HG03103 (cell line): ENCODE data around the gene RAB33B.
"Not testable (repeated sequence)": the region's sequence is repeated elsewhere in the genome, so short reads cannot be mapped to it uniquely, and the experiment has no call there.

Experiments used
- ATAC-seq: cut with Tn5 transposase; IDR thresholded peaks from one replicate; pipeline ENCODE4 v1.9.1; 2021; ENCODE audit warnings: low read depth; ENCODE audit not compliant: unreplicated experiment

The RAB33B gene

DNA sequence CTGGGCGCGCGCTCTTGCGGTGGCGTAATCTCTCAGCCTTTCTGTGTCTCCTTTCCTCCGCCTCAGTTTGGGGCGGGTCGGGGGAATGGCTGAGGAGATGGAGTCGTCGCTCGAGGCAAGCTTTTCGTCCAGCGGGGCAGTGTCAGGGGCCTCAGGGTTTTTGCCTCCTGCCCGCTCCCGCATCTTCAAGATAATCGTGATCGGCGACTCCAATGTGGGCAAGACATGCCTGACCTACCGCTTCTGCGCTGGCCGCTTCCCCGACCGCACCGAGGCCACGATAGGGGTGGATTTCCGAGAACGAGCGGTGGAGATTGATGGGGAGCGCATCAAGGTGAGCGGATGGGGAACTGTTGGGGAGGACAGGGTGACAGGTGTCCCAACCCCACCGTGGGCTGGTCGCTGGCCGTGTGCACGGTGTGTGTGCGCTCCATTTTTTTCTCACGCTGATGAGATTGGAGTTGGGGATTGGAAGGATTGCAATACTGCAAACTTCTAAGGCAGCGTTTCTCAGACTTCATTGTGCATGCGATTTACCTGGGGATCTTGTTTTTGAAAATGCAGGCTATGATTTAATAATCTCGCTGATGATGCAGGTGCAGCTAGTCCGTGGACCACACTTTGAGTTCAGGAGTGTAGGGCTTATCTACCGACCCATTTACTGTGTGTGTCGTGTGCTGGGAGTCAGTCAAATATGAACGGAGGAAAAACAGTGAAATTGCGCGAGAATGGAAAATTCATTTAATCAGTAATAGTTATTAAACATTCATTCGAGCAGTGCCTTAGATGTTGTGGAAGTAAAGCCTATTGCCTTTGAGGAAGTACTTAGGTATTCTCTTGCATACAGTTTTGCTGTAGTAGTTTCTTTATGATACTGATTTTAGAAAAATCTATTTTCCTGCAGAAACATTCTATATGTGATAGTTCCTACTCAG is at the start of gene RAB33B:
Gene RAB33B (plus strand): TSS at position 11 of the 935 bp plus-strand sequence. CDS start 75 bp downstream, at position 86.
- ATAC-seq = peak; percentile 3

DNA sequence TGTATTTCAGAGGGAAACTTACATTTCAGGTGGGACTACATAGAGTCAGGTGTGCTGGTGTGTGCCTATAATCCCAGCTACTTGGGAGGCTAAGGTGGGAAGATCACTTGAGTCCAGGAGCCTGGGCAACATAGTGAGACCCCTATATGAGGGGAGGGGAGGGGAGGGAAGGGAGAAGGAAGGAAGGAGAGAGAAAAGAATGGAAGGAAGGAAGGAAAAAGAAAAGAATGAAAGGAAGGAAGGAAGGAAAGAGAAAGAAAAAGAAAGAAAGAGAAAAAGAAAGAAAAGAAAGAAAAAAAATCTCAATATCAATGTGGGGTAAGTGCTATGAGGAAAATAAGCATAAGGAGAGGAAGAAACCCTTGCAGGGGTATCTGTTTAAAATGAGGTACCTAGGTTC is 43.6 kb upstream of the RAB33B start:
- ATAC-seq = no peak

DNA sequence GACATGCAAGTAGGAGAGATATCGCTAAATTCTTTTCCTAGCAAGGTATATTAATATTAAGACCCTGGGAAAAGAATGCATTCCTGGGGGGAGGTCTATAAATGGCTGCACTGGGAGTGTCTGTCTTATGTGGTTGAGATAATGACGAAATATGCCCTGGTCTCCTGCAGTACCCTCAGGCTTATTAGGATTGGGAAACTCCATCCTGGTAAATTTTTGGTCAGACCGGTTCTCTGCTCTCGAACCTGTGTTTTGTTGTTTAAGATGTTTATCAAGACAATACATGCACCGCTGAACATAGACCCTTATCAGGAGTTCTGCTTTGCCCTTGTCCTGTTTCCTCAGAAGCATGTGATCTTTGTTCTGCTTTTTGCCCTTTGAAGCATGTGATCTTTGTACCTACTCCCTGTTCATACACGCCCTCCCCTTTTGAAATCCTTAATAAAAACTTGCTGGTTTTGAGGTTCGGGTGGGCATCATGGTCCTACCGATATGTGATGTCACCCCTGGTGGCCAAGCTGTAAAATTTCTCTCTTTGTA is 39.2 kb upstream of the RAB33B start:
- not testable (repeated sequence) for ATAC-seq

DNA sequence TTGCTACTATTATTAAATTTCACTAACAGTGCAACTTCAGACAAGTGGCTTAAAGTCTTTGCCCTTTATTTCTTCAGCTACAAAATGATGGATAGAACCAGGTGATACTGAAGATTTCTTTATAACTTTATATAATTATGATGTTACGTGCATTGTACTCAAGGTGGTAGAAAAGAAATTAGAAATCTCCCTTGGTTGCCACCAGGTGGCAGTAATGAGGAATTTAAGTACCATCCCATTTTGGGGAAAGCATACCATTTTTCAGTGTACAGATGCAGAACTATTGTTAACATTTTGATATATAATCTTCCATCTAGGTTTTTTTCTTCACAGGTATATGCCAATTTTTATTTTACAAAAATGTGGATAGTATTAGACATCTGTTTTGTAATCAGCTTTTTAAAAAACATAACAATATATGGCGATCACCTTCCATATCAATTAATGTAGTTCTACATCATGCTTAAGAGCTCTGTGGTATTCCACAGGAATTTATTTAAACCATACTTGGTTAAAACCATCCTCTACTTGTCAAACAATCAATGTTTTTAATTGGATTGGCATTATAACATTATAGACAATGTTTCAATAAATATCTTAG is 37.7 kb upstream of the RAB33B start:
- ATAC-seq = no peak

DNA sequence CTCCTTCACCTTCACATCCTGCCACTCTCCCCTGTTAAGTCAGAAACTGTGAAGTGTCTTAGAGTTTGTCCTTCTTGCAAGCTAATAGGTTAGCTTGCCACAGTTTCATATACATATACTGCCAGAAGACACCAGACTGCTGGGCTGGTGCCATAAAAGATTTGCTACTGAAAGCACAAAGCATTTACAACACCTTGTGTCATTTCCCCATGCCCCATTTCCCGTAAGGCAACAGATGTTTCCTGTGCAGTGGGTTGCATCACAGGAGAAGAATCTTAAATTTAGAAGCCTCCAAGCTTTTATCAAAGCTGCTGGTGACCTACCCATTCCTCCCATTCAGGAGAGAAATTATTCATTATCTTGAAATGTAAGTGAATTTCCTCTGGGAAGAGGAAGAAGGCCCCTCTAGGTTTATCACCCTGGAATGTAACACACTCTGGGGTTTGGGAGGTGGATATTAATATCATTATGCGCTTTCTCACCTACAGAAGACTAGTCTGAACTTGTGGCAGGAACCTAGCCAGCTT is 34.5 kb upstream of the RAB33B start:
- peak; percentile 67 for ATAC-seq

DNA sequence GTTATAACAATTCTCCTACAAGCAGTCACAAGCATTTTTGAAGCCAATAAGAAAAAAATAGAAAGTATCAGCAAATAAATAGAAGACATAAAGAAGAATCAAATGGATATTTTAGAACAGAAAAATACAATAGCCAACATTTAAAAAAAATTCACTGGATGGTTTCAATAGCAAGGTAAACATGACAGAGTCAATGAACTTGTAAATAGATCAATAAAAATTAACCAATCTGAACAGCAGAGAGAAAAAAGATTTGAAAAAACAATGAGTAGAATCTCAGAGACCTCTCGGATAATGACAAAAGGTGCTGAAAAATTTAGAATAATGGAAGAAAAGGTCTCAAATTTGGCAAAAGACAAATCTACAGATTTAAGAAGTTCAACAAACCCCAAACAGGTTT is 33.3 kb upstream of the RAB33B start:
- ATAC-seq = no peak

DNA sequence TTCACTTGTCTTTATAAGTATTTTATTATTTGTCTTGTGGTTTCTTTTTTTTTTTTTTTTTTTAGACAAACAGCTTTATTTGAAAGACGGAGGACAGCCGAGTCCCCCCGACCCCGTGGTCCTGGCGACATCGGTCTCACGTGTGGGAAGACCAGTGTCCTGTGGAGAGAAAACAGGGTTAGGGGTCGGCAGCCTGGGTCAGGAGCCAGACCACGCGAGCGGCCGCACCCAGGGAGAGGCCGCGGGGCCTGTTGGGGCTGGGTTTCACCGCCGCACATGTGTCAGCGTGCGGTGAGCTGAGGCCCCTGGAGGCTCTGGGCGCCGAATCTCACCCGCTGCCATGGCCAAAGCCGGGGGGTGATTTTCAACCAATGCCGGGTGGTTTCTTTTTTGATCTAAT is 17.8 kb upstream of the RAB33B start:
- ATAC-seq = no peak

DNA sequence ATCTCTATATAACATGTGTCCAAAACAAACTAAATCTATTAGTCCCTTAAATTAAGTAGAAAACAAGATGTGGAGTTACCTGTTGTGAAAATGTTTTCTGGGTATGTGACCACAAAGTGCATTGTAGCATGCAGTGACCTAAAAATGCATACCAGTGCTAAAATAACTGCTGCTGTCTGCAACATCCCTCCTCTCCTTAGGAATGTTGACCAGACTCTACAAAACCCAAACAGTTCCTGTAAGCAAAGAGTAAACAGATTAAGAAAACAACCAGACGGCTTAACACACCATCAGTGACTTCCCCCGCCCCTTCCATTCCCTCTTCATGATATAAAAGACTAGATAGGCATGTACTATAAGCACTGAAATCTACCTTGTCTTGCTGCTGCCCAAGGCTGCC is 15.8 kb upstream of the RAB33B start:
- ATAC-seq = no peak

DNA sequence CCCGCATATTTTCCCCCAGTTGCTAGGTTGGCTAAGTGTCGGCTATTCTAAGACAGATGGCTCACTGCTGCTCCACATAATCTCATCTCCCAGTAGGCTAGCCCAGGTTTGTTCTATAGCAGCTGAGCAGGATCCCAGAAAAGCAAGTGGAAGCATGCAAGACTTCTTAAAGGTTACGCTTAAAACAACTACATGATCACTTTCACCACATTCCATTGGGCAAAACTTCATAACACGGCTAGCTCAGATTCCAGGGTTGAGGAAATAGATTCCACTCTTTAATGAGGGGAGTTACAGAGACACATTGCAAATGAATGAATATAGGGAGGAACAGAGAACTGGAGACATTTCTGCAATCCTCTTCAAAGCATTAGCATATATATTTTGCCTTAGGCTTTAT is 12.9 kb upstream of the RAB33B start:
- no peak for ATAC-seq

DNA sequence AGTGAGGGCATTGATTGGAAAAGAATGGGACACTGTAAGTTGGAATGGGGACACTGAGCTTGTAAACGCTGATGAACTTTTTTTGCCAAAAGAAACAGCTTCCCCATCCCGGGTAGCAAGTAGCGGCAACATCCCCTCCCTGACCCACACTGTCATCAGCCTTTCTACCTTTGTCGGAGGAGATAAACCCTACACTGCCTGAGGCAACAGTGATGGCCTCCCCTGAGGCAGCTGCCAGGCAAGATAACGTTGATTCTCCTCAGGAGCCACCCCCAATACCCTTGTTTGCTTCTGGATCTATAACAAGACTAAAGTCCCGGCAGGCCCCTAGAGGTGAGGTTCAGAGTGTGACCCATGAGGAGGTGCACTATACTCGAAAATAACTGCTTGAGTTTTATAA is 10.3 kb upstream of the RAB33B start:
- ATAC-seq = no peak

DNA sequence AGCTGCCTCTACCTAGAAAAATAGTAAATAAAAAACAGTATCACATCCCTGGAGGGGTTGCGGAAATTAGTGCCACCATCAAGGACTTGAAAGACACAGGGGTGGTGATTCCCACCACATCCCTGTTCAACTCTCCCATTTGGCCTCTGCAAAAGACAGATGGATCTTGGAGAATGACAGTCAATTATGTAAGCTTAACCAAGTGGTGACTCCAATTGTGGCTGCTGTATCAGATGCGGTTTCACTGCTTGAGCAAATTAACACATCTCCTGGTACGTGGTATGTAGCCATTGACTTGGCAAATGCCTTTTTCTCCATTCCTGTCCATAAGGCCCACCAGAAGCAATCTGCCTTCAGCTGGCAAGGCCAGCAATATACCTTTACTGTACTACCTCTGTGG is 9.0 kb upstream of the RAB33B start:
- ATAC-seq = not testable (repeated sequence)

DNA sequence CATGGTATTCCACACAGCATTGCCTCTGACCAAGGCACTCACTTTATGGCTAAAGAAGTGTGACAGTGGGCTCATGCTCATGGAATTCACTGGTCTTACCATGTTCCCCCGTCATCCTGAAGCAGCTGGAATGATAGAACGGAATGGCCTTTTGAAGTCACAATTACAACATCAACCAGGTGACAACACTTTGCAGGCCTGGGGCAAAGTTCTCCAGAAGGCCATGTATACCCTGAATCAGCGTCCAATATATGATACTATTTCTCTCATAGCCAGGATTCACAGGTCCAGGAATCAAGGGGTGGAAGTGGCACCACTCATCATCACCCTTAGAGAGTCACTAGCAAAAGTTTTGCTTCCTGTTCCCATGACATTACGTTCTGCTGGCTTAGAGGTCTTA is 6.8 kb upstream of the RAB33B start:
- ATAC-seq = not testable (repeated sequence)

DNA sequence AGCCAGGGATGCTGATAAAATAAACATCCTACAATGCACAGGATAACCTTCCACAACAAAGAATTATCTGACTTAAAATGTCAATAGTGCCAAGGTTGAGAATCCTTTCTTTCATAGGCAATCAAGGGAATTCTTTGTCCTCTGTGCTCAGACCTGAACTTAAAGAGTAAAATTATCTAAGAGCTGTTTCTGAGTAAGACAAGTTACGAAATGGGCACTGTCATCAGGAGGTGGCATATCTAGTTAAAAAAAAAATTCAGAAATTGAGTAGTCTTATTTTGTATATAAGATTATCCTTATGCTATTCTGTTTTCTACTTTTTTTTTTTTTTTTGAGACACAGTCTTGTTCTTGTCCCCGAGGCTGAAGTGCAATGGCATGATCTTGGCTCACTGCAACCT is 3.3 kb upstream of the RAB33B start:
- no peak for ATAC-seq

DNA sequence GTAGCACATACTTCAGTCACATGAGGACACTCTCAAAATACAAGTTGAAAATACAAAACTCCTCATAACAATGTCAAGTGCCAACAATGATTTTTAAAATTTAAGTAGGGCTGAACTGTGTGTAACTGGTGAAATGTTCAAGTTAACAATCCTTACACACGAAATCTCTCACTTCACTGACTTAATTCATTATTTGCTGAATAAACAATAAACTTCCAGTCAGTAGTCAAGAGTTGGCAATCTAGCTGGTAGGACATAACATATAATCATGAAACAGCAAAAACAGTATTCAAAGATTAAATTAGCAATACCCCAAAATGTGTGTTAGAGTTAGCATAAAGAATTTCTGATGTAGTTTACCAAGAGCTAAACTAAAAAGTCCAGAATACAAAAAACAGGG is 1.9 kb upstream of the RAB33B start:
- no peak for ATAC-seq

DNA sequence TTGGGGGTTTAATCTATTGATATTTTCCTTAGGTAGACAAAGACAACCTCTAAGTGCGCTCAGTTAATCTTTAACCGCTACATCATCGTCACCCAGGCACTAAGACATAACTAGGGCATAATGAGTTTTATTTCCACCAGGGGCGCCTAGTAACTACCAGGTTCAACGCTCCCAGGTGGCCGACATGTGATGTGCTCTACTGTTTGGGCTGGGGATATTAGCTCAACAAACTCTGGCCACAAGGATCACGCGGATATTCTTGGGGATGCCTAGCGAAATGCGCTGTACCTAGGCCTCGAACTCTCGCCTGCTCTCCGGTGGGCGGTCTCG is 915 bp upstream of the RAB33B start:
- peak; percentile 38 for ATAC-seq

DNA sequence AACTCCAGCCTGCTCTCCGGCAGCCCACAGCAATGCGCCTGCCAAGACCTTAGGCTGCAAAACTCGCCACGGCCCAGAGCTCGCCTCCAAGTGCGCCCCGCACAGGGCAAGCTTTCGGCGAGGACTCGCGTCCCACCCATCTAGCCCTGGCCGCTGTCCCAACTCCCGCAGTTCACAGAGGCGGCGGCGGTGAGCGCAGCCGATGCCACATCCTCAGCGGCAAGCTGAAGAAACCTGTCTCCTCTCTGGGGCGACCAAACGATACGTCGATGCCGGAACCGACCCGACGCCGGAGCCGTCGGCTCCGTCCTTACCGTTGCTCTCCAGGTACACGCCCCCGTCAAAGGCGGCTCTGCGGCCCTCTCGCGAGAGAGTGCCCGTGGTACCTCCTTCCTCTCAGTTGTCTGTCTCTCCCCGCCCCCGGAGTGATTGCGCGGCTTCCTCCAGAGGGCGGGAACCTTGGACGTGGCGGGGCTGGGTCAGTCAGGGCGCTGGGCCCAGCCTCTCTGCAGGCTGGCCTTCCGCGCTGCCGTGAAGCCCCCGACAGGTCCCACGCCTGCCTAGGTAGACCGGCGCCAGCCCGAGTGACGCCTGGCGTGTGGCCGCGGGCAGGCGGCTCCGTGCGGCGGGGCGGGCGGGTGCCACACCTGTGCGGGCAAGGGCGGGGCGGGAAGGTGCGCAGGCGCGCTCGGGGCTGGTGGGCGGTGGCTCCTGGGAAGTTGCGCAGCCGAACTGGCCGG is 380 bp upstream of the RAB33B start:
- peak; percentile 83 for ATAC-seq

DNA sequence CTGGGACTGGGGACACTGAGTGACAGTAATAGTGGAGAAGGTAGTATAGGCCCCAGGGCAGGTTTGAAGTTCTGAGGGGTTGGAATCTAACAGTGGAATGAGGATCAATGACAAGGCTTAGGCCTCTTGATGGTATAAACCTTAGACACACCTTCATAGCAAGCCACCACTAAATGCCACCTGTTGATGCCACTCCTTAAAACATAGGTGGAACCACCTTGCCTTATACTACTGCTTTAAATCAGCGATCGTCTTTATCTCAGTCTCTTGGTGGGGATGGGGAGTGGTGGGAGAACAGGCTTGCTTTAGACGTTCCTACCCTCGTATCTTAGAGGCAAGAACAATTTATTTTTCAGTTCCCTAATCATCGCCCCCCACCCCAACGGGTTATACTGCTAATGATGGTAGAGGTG is 1.2 kb downstream of the RAB33B start:
- ATAC-seq = no peak

DNA sequence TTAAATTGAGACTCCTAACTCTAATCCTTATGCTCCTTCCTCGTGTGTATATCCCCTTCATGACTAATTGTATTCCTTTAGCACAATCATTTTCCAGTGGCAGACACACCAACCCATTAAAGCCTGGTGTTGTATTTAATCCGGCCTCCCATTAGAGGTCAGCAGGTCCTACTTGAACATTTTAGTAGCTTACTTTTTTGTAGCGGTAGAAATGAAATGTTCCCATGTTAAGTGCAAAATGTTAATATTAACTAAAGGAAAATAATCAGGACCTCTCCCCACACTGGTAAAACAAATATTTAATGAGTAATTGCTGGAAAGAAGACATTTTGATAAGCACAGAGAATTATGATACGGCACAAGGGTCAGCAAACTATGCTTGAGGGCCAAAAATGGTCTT is 3.4 kb downstream of the RAB33B start:
- ATAC-seq = no peak

DNA sequence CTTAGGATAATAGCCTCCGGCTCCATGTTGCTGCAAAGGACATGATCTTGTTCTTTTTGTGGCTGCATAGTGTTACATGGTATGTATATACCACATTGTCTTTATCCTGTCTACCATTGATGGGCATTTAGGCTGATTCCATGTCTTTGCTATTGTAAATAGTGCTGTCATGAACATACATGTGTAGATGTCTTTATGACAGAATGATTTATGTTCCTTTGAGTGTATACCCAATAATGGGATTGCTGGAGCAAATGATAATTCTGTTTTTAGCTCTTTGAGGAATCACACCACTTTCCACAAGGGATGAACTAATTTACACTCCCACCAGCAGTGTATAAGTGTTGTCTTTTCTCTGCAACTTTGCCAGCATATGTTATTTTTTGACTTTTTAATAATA is 4.6 kb downstream of the RAB33B start:
- no peak for ATAC-seq

DNA sequence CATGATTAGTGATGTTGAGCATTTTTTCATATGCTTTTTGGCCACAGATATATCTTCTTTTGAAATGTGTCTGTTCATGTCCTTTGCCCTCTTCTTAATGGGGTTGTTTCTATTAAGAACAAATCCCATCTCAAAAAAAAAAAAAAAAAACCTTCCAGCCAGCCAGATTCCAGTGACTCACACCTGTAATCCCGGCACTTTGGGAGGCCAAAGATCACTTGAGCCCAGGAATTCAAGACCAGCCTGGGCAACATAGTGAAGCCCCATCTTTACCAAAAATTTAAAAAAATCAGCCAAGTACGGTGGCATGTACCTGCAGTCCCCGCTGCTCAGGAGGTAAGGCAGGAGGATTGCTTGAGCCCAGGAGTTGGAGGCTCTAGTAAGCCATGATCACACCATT is 5.1 kb downstream of the RAB33B start:
- no peak for ATAC-seq

DNA sequence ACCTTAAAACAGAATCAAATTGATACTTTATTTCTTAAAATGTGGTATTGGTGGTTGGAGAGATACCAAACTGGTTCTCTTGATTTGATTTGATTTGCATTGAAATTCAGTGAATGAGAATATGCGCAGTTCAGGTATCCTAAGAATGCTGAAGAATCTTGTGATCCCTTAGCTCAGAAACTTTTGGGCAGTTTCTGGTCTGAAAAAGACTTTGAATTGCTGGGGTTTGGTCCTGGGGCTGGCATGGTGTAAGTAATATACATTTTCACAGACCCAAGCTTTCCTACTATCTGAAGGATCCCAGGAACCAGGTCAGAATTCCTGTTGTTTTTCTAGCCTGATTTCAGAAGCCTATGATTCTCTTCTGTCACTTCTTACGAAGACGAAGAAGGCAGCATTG is 6.6 kb downstream of the RAB33B start:
- ATAC-seq = no peak
